Esophagus squamous epithelium (tissue), 5 donors: ENCODE measurements around the gene IGF1R. TPM values are rescaled to one million over a fixed set of nuclear protein-coding genes. Genes with fewer than 3 reads are reported as not detected.

ENCODE experiments used
- DNase-seq: peaks from one replicate; lab custom pipeline; 2025; lab: John Stamatoyannopoulos, UW
- H3K27ac ChIP-seq, 4 donors: fragments of 200-600 bp; sonication (generic); one replicate each; pipeline ENCODE4 v1.5.1; 2016 to 2019; ENCODE audit warnings: mild to moderate bottlenecking in 1 of 4
- H3K27me3 ChIP-seq, 4 donors: fragments of 200-600 bp; sonication (generic); 1 replicate in 3 of 4; 2 replicates in 1 of 4; pipeline versions ENCODE4 v1.5.1 to v1.6.0; 2017 to 2021; ENCODE audit warnings: antibody characterized with exemption in 1 of 4
- H3K36me3 ChIP-seq, 3 donors: fragments of 200-600 bp; sonication (generic); one replicate each; pipeline ENCODE4 v1.5.1; 2016 to 2019
- H3K4me1 ChIP-seq, 3 donors: fragments of 200-600 bp; sonication (generic); one replicate each; pipeline ENCODE4 v1.5.1; 2017 to 2019
- H3K4me3 ChIP-seq, 4 donors: fragments of 200-600 bp; sonication (generic); 1 replicate in 3 of 4; 2 replicates in 1 of 4; pipeline ENCODE4 v1.5.1; 2016 to 2019; ENCODE audit warnings: mild to moderate bottlenecking in 2 of 4, moderate library complexity in 1 of 4
- H3K9me3 ChIP-seq, 3 donors: fragments of 200-600 bp; sonication (generic); one replicate each; pipeline ENCODE4 v1.5.1; 2016 to 2019
- POLR2A ChIP-seq, 4 donors: fragments of 450-650 bp; IDR thresholded peaks; one replicate each; pipeline ENCODE4 v1.6.1; 2017; ENCODE audit warnings: antibody characterized with exemption in 4 of 4, mild to moderate bottlenecking in 4 of 4, moderate library complexity in 3 of 4
- WGBS, 2 donors: methylation state at CpG; one replicate each; pipeline ENCODE4 v1.1.5; 2018; 5-methylcytosine and 5-hydroxymethylcytosine counted together
- intact Hi-C: fragments of 100-400 bp; cut with DNase I; formaldehyde crosslinking; loops from one replicate; pipeline ENCODE4 v1.15.0; 2022
- total RNA-seq, 4 donors: library from RNA; depleted of rRNA; stranded (reverse); fragments of >200 nt; gene quantifications; one replicate each; pipeline ENCODE4 v1.1.0, GENCODE V29; 2016
- TF ChIP-seq, protein P1 (sequence below), 6 experiments: fragments of 450-650 bp in 4 of 6; fragments of 200-600 bp in 2 of 6; sonication (generic) in 2 of 6; IDR thresholded peaks; one replicate each; pipeline ENCODE4 v1.5.1; 2016 to 2019; ENCODE audit warnings: antibody characterized with exemption in 6 of 6, mild to moderate bottlenecking in 4 of 6, moderate library complexity in 4 of 6
- donor health status: DM: yes; HTN: yes; CAD: no.

IGF1R gene
- total RNA-seq, 4 donors from 2014 or later: 20.5 to 54.8 (median 40.4) TPM

DNA sequence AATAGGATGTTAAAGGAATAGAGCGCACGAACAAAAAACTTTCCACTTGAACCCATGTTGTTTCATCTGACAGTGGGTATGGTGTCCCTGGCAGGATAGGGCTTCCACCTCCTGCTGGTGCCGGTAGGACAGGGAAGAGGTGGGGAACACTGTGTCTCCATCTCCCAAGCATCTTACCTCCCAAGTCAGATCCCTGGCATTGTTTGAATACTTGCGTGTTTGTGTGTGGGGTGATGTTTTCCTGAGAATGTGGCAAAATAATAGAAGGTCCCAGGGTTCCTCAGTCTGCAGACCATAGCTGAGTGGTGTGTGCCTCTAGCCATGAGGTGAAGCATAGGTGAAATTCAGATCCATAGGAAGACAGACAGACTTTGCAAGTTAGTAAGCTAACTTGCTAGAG, 119.4 kb downstream of the IGF1R start:
- WGBS, 2 donors: 90 to 92% methylated on average over 3 to 4 of the region's 4 CpGs
- Histone ChIP-seq H3K36me3 (no peaks in the 10 kb centered on the region), H3K4me1 (peaks cover 0 to 39% (median 15%) of the 10 kb centered on the region in 3 donors), H3K4me3 (no peak overlapping the region), H3K9me3 (no peaks in the 10 kb centered on the region), H3K27ac (no peak overlapping the region), H3K27me3 (no peaks in the 10 kb centered on the region)
- intact Hi-C loops: no loop called here
- DNase-seq: no peak
- TF ChIP-seq POLR2A (IDR thresholded peaks at IDR 0.05): no peak
- TF ChIP-seq, protein P1, sequence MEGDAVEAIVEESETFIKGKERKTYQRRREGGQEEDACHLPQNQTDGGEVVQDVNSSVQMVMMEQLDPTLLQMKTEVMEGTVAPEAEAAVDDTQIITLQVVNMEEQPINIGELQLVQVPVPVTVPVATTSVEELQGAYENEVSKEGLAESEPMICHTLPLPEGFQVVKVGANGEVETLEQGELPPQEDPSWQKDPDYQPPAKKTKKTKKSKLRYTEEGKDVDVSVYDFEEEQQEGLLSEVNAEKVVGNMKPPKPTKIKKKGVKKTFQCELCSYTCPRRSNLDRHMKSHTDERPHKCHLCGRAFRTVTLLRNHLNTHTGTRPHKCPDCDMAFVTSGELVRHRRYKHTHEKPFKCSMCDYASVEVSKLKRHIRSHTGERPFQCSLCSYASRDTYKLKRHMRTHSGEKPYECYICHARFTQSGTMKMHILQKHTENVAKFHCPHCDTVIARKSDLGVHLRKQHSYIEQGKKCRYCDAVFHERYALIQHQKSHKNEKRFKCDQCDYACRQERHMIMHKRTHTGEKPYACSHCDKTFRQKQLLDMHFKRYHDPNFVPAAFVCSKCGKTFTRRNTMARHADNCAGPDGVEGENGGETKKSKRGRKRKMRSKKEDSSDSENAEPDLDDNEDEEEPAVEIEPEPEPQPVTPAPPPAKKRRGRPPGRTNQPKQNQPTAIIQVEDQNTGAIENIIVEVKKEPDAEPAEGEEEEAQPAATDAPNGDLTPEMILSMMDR (IDR thresholded peaks at IDR 0.05): no peak

DNA sequence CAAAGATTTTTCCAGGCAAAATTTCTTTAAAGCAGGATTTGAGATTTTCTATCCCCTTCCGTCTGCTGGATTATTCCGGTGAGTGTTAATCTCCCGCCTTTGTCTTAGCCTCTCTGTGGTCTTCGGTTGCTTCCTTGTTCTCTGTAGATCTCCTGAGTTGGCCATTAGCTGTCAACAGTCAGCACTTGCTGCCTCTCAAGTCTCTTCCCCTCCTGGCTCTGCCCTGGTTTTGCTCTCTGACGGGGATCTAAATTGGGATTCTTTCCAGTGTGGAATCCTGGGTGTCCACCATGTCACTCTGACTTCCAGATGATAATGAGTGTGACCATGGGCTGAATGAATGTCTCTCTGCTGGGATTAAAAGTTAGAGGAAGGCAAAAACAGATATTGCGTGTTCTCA, 121.5 kb downstream of the IGF1R start:
- Histone ChIP-seq H3K36me3 (no peaks in the 10 kb centered on the region), H3K27me3 (no peaks in the 10 kb centered on the region), H3K4me3 (no peak overlapping the region), H3K4me1 (peaks cover 0 to 43% (median 3%) of the 10 kb centered on the region in 3 donors), H3K27ac (no peak overlapping the region), H3K9me3 (no peaks in the 10 kb centered on the region)
- TF ChIP-seq, protein P1 (IDR thresholded peaks at IDR 0.05): no peak
- TF ChIP-seq POLR2A (IDR thresholded peaks at IDR 0.05): no peak
- intact Hi-C loops: loop anchor here (10.0 kb wide), 2 partner anchors 105 to 135 kb away; no protein-coding TSS in a partner anchor
- WGBS, 2 donors: 90 to 91% methylated on average over 6 of the region's 6 CpGs
- DNase-seq: no peak

DNA sequence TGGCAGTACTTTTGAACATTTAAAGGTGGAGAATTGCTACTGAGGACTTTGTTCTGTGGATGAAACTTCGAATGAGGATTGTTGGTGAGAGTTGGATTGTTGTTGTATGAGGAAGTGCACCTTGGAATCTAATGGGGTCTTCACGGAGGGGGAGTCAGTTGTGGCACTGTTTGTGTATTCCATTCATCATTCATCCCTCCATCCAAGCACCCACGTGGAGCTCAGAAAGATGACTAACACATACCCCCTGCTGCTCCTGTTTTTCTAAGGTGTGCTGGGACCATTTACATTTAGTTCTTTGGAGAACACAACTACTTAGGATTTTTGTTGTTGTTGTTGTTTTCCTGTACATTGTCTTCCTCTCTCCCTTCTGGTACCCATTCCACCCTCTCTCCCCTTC, 122.6 kb downstream of the IGF1R start:
- intact Hi-C loops: loop anchor here (10.0 kb wide), 2 partner anchors 106 to 134 kb away; no protein-coding TSS in a partner anchor
- H3K9me3 ChIP-seq: no peaks in the 10 kb centered on the region
- no peak for TF ChIP-seq POLR2A (IDR thresholded peaks at IDR 0.05)
- TF ChIP-seq, protein P1 (IDR thresholded peaks at IDR 0.05): no peak
- H3K4me3 ChIP-seq: no peak overlapping the region
- H3K4me1 ChIP-seq: peaks cover 0 to 54% (median 8%) of the 10 kb centered on the region in 3 donors
- no peaks in the 10 kb centered on the region for H3K27me3 ChIP-seq
- 41 to 47% methylated on average over 3 of the region's 3 CpGs for WGBS, 2 donors
- no peak for DNase-seq
- H3K36me3 ChIP-seq: no peaks in the 10 kb centered on the region
- H3K27ac ChIP-seq: no peak overlapping the region

DNA sequence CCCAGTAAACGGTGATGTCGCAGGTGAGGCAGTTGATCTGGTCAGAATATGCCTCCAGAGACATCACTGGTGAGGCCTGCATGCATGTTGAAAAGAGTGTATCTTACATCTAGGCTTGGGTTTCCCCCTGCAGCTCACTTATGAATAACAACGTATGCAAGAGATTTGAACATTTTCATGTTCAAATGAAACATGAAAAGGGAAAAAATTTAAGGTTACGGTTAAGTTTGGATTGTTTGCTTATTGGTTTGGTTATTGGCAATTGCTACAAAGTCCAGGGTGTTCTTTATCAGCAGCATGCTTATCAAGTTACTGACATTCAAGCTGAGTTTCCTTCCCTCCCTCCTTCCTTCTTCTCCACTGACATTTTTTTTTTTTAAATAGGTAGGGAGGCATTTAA, 123.2 kb downstream of the IGF1R start:
- intact Hi-C loops: loop anchor here (10.0 kb wide), 2 partner anchors 107 to 133 kb away; no protein-coding TSS in a partner anchor
- 50 to 62% methylated on average over 4 of the region's 4 CpGs for WGBS, 2 donors

DNA sequence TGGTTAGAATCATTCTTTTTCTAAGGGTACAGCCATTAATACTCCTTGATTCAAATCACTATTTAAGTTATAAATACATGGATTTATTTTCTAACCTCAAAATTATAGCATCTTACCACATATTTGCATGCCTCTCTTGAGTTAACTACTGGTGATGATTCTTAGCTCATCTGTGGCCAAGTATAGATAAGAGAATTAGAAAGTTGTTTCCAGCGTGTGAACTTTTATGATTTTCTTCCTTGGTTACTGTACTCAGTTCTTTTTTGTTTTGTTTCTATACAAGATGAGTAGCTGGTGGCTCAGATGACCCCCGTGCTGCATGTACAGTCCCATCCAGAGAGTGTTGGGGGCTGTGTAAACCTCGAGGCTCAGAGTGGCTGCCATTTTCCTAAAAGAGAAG, 124.6 kb downstream of the IGF1R start:
- Histone ChIP-seq H3K4me3 (no peak overlapping the region), H3K4me1 (peaks cover 7 to 67% (median 22%) of the 10 kb centered on the region in 3 donors), H3K9me3 (no peaks in the 10 kb centered on the region), H3K36me3 (no peaks in the 10 kb centered on the region), H3K27ac (no peak overlapping the region), H3K27me3 (no peaks in the 10 kb centered on the region)
- TF ChIP-seq POLR2A (IDR thresholded peaks at IDR 0.05): no peak
- TF ChIP-seq, protein P1 (IDR thresholded peaks at IDR 0.05): no peak
- intact Hi-C loops: loop anchor here (10.0 kb wide), 2 partner anchors 108 to 132 kb away; no protein-coding TSS in a partner anchor
- no peak for DNase-seq
- 74 to 88% methylated on average over 3 of the region's 3 CpGs for WGBS, 2 donors

More for the DNA sequence above, 123.2 kb downstream of the IGF1R start:
- Histone ChIP-seq H3K4me1 (peaks cover 3 to 60% (median 13%) of the 10 kb centered on the region in 3 donors), H3K9me3 (no peaks in the 10 kb centered on the region), H3K27ac (no peak overlapping the region), H3K27me3 (no peaks in the 10 kb centered on the region), H3K36me3 (no peaks in the 10 kb centered on the region), H3K4me3 (no peak overlapping the region)
- no peak for TF ChIP-seq POLR2A (IDR thresholded peaks at IDR 0.05)
- TF ChIP-seq, protein P1 (IDR thresholded peaks at IDR 0.05): no peak
- DNase-seq: no peak
